BLaER1 treated with 17β-estradiol and CSF1 and Interleukin-3, amounts not matched to agents 10 nM and 100 nM (cell line): Measurements from ENCODE around the gene ISL2.
A peak's percentile ranks its signal among the peaks of the same experiment; 100 is the strongest.
"Not testable (repeated sequence)": the region's sequence is repeated elsewhere in the genome, so short reads cannot be mapped to it uniquely, and the experiment has no call there.

Experiments
- H3K27ac ChIP-seq, 11 experiments: shearing (Covaris generic); formaldehyde crosslinking; 2 replicates each; pipeline ENCODE4 v1.8.1; 2022
- H3K27me3 ChIP-seq, 11 experiments: shearing (Covaris generic); formaldehyde crosslinking; 2 replicates each; pipeline ENCODE4 v1.8.1; 2022
- H3K36me3 ChIP-seq, 11 experiments: shearing (Covaris generic); formaldehyde crosslinking; 2 replicates each; pipeline ENCODE4 v1.8.1; 2022
- H3K4me1 ChIP-seq, 10 experiments: shearing (Covaris generic); formaldehyde crosslinking; 2 replicates each; pipeline ENCODE4 v1.8.1; 2022
- H3K4me2 ChIP-seq, 11 experiments: shearing (Covaris generic); formaldehyde crosslinking; 2 replicates each; pipeline ENCODE4 v1.8.1; 2022
- H3K4me3 ChIP-seq, 10 experiments: shearing (Covaris generic); formaldehyde crosslinking; 2 replicates each; pipeline ENCODE4 v1.8.1; 2022
- H3K9ac ChIP-seq, 11 experiments: shearing (Covaris generic); formaldehyde crosslinking; 2 replicates each; pipeline ENCODE4 v1.8.1; 2022
- H3K9me3 ChIP-seq, 11 experiments: shearing (Covaris generic); formaldehyde crosslinking; replicated peaks in 1 of 11; 2 replicates each; pipeline ENCODE4 v1.8.1; 2022
- H4K20me1 ChIP-seq, 11 experiments: shearing (Covaris generic); formaldehyde crosslinking; 2 replicates each; pipeline ENCODE4 v1.8.1; 2022
- Cebpa-rat ChIP-seq, 11 experiments: shearing (Covaris generic); IDR thresholded peaks; 2 replicates each; pipeline ENCODE4 v1.8.1; 2022

ISL2 gene

GRCh38 chr15:76309601-76310330 is 26.8 kb upstream of the ISL2 start:
- Histone ChIP-seq H3K27me3 (no peaks in the 10 kb centered on the region), H3K4me1 (peaks cover 14 to 34% (median 20%) of the 10 kb centered on the region in 10 experiments), H3K4me3 (peak overlapping the region; percentile 79 to 93 (median 87)), H3K4me2 (peak overlapping the region; percentile 79 to 93 (median 87)), H3K9ac (peak overlapping the region; percentile 95 to 99 (median 96)), H3K9me3 (peaks cover 0 to 11% (median 4%) of the 10 kb centered on the region in 11 experiments; a peak in 11 of 22 replicates), H3K36me3 (peaks cover 0 to 32% (median 19%) of the 10 kb centered on the region in 11 experiments; a peak in 16 of 22 replicates), H3K27ac (peak overlapping the region in 6 of 11 experiments; percentile 94 to 99 (median 96); a peak in 8 of 22 replicates), H4K20me1 (peaks cover 22 to 57% (median 52%) of the 10 kb centered on the region in 11 experiments; a peak in 19 of 22 replicates)
- no peak for TF ChIP-seq Cebpa-rat (IDR thresholded peaks at IDR 0.05)

- H3K9me3 ChIP-seq = 0 out of 22 replicates have a peak, but pooled peaks cover 0 to 4% (median 0%) of the 10 kb centered on the region in 11 experiments
- H3K27ac ChIP-seq = peak overlapping the region; percentile 90 to 99 (median 95)
- peaks cover 20 to 48% (median 44%) of the 10 kb centered on the region in 11 experiments; a peak in 19 of 22 replicates for H4K20me1 ChIP-seq
- no peak for TF ChIP-seq Cebpa-rat (IDR thresholded peaks at IDR 0.05)
- peaks cover 0 to 30% (median 18%) of the 10 kb centered on the region in 11 experiments; a peak in 16 of 22 replicates for H3K36me3 ChIP-seq
- H3K4me3 ChIP-seq = peak overlapping the region; percentile 79 to 93 (median 87)
- H3K4me1 ChIP-seq = peaks cover 14 to 34% (median 19%) of the 10 kb centered on the region in 10 experiments
- H3K4me2 ChIP-seq = peak overlapping the region; percentile 79 to 93 (median 87)
- peak overlapping the region; percentile 95 to 99 (median 96) for H3K9ac ChIP-seq
- no peaks in the 10 kb centered on the region for H3K27me3 ChIP-seq
These were observed 26.0 kb upstream of the ISL2 start for GRCh38 chr15:76310475-76311099.

- Histone ChIP-seq H3K4me2 (peak within 1 kb of the TSS; percentile 79 to 93 (median 87)), H3K27me3 (no peaks in the 10 kb centered on the region), H3K36me3 (peaks cover 0 to 30% (median 18%) of the 10 kb centered on the region in 11 experiments; a peak in 16 of 22 replicates), H4K20me1 (peaks cover 15 to 41% (median 36%) of the 10 kb centered on the region in 11 experiments; a peak in 18 of 22 replicates), H3K4me3 (peak within 1 kb of the TSS; percentile 79 to 93 (median 87)), H3K4me1 (peaks cover 11 to 34% (median 18%) of the 10 kb centered on the region in 10 experiments), H3K27ac (peak within 1 kb of the TSS; percentile 90 to 99 (median 95)), H3K9me3 (0 out of 22 replicates have a peak, but pooled peaks cover 0 to 2% (median 0%) of the 10 kb centered on the region in 11 experiments), H3K9ac (peak within 1 kb of the TSS; percentile 95 to 99 (median 96))
- no peak for TF ChIP-seq Cebpa-rat (IDR thresholded peaks at IDR 0.05)
These were observed 25.2 kb upstream of the ISL2 start, which contains the start of gene ETFA for GRCh38 chr15:76311100-76311953. Gene ETFA (minus strand): TSS chr15:76311469. CDS start chr15:76311388, 81 bp downstream.

- Histone ChIP-seq H3K9me3 (0 out of 22 replicates have a peak, but pooled peaks cover 0 to 2% (median 0%) of the 10 kb centered on the region in 11 experiments), H3K27ac (no peak overlapping the region), H3K36me3 (peaks cover 0 to 23% (median 12%) of the 10 kb centered on the region in 11 experiments; a peak in 13 of 22 replicates), H3K4me1 (peaks cover 11 to 34% (median 18%) of the 10 kb centered on the region in 10 experiments), H3K4me3 (no peak overlapping the region), H4K20me1 (peaks cover 10 to 29% (median 23%) of the 10 kb centered on the region in 11 experiments; a peak in 18 of 22 replicates), H3K4me2 (no peak overlapping the region), H3K27me3 (no peaks in the 10 kb centered on the region), H3K9ac (no peak overlapping the region)
- TF ChIP-seq Cebpa-rat (IDR thresholded peaks at IDR 0.05) = no peak
These were observed 23.9 kb upstream of the ISL2 start for GRCh38 chr15:76312540-76313174.

- Histone ChIP-seq H3K4me1 (peaks cover 11 to 34% (median 18%) of the 10 kb centered on the region in 10 experiments), H3K36me3 (peaks cover 0 to 18% (median 9%) of the 10 kb centered on the region in 11 experiments; a peak in 12 of 22 replicates), H3K4me2 (peak overlapping the region in 3 of 11 experiments; percentile 35 to 52 (median 45); a peak in 1 of 22 replicates), H4K20me1 (peaks cover 9 to 24% (median 19%) of the 10 kb centered on the region in 11 experiments; a peak in 15 of 22 replicates)
- H3K27ac ChIP-seq, H3K9me3 ChIP-seq, H3K9ac ChIP-seq, H3K4me3 ChIP-seq, H3K27me3 ChIP-seq: not testable (repeated sequence)
These were observed 23.4 kb upstream of the ISL2 start for GRCh38 chr15:76313175-76313567.

GRCh38 chr15:76313731-76314130 is 22.8 kb upstream of the ISL2 start:
- no peak for TF ChIP-seq Cebpa-rat (IDR thresholded peaks at IDR 0.05)

GRCh38 chr15:76320012-76320411 is 16.6 kb upstream of the ISL2 start:
- H3K36me3 ChIP-seq = no peaks in the 10 kb centered on the region
- H3K9ac ChIP-seq = no peak overlapping the region
- 0 out of 22 replicates have a peak, but pooled peaks cover 0 to 3% (median 0%) of the 10 kb centered on the region in 11 experiments for H3K9me3 ChIP-seq
- no peaks in the 10 kb centered on the region for H4K20me1 ChIP-seq
- no peaks in the 10 kb centered on the region for H3K27me3 ChIP-seq
- TF ChIP-seq Cebpa-rat (IDR thresholded peaks at IDR 0.05) = no peak
- H3K27ac ChIP-seq = no peak overlapping the region
- peaks cover 0 to 17% (median 15%) of the 10 kb centered on the region in 10 experiments; a peak in 16 of 20 replicates for H3K4me1 ChIP-seq
- no peak overlapping the region for H3K4me2 ChIP-seq
- no peak overlapping the region for H3K4me3 ChIP-seq

More at GRCh38 chr15:76313731-76314130, 22.8 kb upstream of the ISL2 start:
- Histone ChIP-seq H3K27ac (no peak overlapping the region), H3K9me3 (0 out of 22 replicates have a peak, but pooled peaks cover 0 to 2% (median 0%) of the 10 kb centered on the region in 11 experiments), H3K27me3 (no peaks in the 10 kb centered on the region), H4K20me1 (peaks cover 5 to 18% (median 14%) of the 10 kb centered on the region in 11 experiments; a peak in 14 of 22 replicates), H3K4me1 (peaks cover 11 to 34% (median 18%) of the 10 kb centered on the region in 10 experiments), H3K4me2 (peak overlapping the region in 5 of 11 experiments; percentile 25 to 52 (median 42); a peak in 6 of 22 replicates), H3K36me3 (peaks cover 0 to 13% (median 5%) of the 10 kb centered on the region in 11 experiments; a peak in 11 of 22 replicates), H3K4me3 (no peak overlapping the region), H3K9ac (no peak overlapping the region)
